SK-N-SH treated with all-trans-retinoic acid at 6 μM for 48 hours (cell line): ENCODE results near the gene FAM117B.

ENCODE experiments used
- ATAC-seq: fragments of 200-7000 bp; cut with Tn5 transposase; 3 replicates; pipeline ENCODE4 v1.9.1; 2020; ENCODE audit warnings: mild to moderate bottlenecking, moderate library complexity
- ARNTL ChIP-seq: fragments of 450-650 bp; formaldehyde crosslinking; IDR thresholded peaks from 2 replicates; pipeline ENCODE4 v1.5.0; 2020; ENCODE audit warnings: low read depth, mild to moderate bottlenecking, moderate library complexity, borderline replicate concordance
- CSDC2 ChIP-seq: fragments of 250-450 bp; sonication (Bioruptor Pico); IDR thresholded peaks from 2 replicates; pipeline ENCODE4 v1.5.0; 2020; ENCODE audit warnings: mild to moderate bottlenecking, moderate library complexity
- ESRRG ChIP-seq: fragments of 250-450 bp; sonication (Bioruptor Pico); IDR thresholded peaks from 2 replicates; pipeline ENCODE4 v1.6.1; 2021; ENCODE audit warnings: mild to moderate bottlenecking
- GLIS3 ChIP-seq: fragments of 250-450 bp; sonication (Bioruptor Pico); IDR thresholded peaks from 2 replicates; pipeline ENCODE4 v1.5.0; 2020; ENCODE audit warnings: mild to moderate bottlenecking, moderate library complexity
- ISL1 ChIP-seq: fragments of 250-450 bp; sonication (Bioruptor Pico); IDR thresholded peaks from 2 replicates; pipeline ENCODE4 v2.1.2; 2022; ENCODE audit warnings: mild to moderate bottlenecking, moderate library complexity
- OSR1 ChIP-seq: fragments of 250-450 bp; sonication (Bioruptor Pico); IDR thresholded peaks from 2 replicates; pipeline ENCODE4 v1.8.0; 2022; ENCODE audit warnings: moderate library complexity, mild to moderate bottlenecking, inconsistent platforms
- PATZ1 ChIP-seq: fragments of 250-450 bp; sonication (Bioruptor Pico); IDR thresholded peaks from 2 replicates; pipeline ENCODE4 v1.8.0; 2020; ENCODE audit warnings: mild to moderate bottlenecking, moderate library complexity, borderline replicate concordance
- POU6F1 ChIP-seq: fragments of 250-450 bp; sonication (Bioruptor Pico); IDR thresholded peaks from 2 replicates; pipeline ENCODE4 v1.8.0; 2021; ENCODE audit warnings: low read depth, mild to moderate bottlenecking, moderate library complexity, borderline replicate concordance
- PPARA ChIP-seq: fragments of 250-450 bp; sonication (Bioruptor Pico); IDR thresholded peaks from 2 replicates; pipeline ENCODE4 v1.5.0; 2020; ENCODE audit warnings: mild to moderate bottlenecking, borderline replicate concordance
- RARB ChIP-seq: fragments of 250-450 bp; sonication (Bioruptor Pico); IDR thresholded peaks from 2 replicates; pipeline ENCODE4 v1.8.0; 2021; ENCODE audit warnings: mild to moderate bottlenecking, moderate library complexity
- TCF4 ChIP-seq: fragments of 250-450 bp; sonication (Bioruptor Pico); IDR thresholded peaks from 2 replicates; pipeline ENCODE4 v1.8.0; 2021; ENCODE audit warnings: mild to moderate bottlenecking, moderate library complexity, borderline replicate concordance
- TOX ChIP-seq: fragments of 250-450 bp; sonication (Bioruptor Pico); IDR thresholded peaks from 2 replicates; pipeline ENCODE4 v1.8.0; 2021; ENCODE audit warnings: mild to moderate bottlenecking, moderate library complexity, borderline replicate concordance
- ZC3H10 ChIP-seq: fragments of 250-450 bp; sonication (Bioruptor Pico); IDR thresholded peaks from 2 replicates; pipeline ENCODE4 v1.5.1; 2021; ENCODE audit warnings: mild to moderate bottlenecking, moderate library complexity
- ZFP3 ChIP-seq: fragments of 250-450 bp; sonication (Bioruptor Pico); IDR thresholded peaks from 2 replicates; pipeline ENCODE4 v1.5.0; 2020; ENCODE audit warnings: mild to moderate bottlenecking, moderate library complexity
- ZFP30 ChIP-seq: fragments of 450-650 bp; formaldehyde crosslinking; IDR thresholded peaks from 2 replicates; pipeline ENCODE4 v1.5.0; 2022; ENCODE audit warnings: mild to moderate bottlenecking, moderate library complexity
- ZNF70 ChIP-seq: fragments of 450-650 bp; formaldehyde crosslinking; IDR thresholded peaks from 2 replicates; pipeline ENCODE4 v1.5.0; 2020; ENCODE audit warnings: mild to moderate bottlenecking, moderate library complexity
- ZNF8 ChIP-seq: fragments of 450-650 bp; formaldehyde crosslinking; IDR thresholded peaks from 2 replicates; pipeline ENCODE4 v1.5.0; 2020; ENCODE audit warnings: mild to moderate bottlenecking, moderate library complexity
- TF ChIP-seq, protein P1 (sequence below): fragments of 250-450 bp; sonication (Bioruptor Pico); IDR thresholded peaks from 2 replicates; pipeline ENCODE4 v1.5.1; 2021; ENCODE audit warnings: mild to moderate bottlenecking, moderate library complexity
- TF ChIP-seq, protein P2 (sequence below): fragments of 250-450 bp; sonication (Bioruptor Pico); IDR thresholded peaks from 2 replicates; pipeline ENCODE4 v1.5.0; 2020; ENCODE audit warnings: mild to moderate bottlenecking, moderate library complexity
- TF ChIP-seq, protein P3 (sequence below): fragments of 250-450 bp; sonication (Bioruptor Pico); IDR thresholded peaks from 2 replicates; pipeline ENCODE4 v1.5.1; 2020; ENCODE audit warnings: low read depth, mild to moderate bottlenecking, moderate library complexity

Gene FAM117B

DNA sequence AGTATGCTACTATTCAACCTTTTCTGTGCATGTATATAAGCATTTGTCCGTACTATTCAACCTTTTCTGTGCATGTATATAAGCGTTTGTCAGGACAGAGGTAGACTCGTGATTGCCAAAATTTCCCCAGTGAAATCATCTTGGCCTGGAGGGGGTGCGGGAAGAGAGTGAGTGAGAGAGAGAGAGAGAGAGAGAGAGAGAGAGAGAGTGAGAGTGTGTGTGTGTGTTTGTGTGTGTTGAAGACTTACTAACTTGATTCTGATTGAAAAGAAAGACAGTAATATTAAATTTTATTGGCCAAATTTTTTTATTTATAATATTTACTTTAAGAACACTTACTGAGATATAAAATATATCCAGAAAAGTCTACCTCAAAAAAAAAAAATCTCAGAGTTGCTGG is 19.1 kb downstream of the FAM117B start:
- no peak for ATAC-seq
- TF ChIP-seq ARNTL (CRISPR knock-in tag) (no peak), TOX (CRISPR knock-in tag) (no peak), ZFP3 (CRISPR knock-in tag) (no peak), ESRRG (CRISPR knock-in tag) (no peak), TCF4 (CRISPR knock-in tag) (no peak), ZNF8 (CRISPR knock-in tag) (no peak), PPARA (CRISPR knock-in tag) (no peak), RARB (CRISPR knock-in tag) (no peak), CSDC2 (CRISPR knock-in tag) (no peak), ZFP30 (CRISPR knock-in tag) (no peak), POU6F1 (no peak), ZNF70 (no peak)
- TF ChIP-seq, protein P1, sequence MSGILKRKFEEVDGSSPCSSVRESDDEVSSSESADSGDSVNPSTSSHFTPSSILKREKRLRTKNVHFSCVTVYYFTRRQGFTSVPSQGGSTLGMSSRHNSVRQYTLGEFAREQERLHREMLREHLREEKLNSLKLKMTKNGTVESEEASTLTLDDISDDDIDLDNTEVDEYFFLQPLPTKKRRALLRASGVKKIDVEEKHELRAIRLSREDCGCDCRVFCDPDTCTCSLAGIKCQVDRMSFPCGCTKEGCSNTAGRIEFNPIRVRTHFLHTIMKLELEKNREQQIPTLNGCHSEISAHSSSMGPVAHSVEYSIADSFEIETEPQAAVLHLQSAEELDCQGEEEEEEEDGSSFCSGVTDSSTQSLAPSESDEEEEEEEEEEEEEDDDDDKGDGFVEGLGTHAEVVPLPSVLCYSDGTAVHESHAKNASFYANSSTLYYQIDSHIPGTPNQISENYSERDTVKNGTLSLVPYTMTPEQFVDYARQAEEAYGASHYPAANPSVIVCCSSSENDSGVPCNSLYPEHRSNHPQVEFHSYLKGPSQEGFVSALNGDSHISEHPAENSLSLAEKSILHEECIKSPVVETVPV (CRISPR knock-in tag): no peak
- TF ChIP-seq, protein P2, sequence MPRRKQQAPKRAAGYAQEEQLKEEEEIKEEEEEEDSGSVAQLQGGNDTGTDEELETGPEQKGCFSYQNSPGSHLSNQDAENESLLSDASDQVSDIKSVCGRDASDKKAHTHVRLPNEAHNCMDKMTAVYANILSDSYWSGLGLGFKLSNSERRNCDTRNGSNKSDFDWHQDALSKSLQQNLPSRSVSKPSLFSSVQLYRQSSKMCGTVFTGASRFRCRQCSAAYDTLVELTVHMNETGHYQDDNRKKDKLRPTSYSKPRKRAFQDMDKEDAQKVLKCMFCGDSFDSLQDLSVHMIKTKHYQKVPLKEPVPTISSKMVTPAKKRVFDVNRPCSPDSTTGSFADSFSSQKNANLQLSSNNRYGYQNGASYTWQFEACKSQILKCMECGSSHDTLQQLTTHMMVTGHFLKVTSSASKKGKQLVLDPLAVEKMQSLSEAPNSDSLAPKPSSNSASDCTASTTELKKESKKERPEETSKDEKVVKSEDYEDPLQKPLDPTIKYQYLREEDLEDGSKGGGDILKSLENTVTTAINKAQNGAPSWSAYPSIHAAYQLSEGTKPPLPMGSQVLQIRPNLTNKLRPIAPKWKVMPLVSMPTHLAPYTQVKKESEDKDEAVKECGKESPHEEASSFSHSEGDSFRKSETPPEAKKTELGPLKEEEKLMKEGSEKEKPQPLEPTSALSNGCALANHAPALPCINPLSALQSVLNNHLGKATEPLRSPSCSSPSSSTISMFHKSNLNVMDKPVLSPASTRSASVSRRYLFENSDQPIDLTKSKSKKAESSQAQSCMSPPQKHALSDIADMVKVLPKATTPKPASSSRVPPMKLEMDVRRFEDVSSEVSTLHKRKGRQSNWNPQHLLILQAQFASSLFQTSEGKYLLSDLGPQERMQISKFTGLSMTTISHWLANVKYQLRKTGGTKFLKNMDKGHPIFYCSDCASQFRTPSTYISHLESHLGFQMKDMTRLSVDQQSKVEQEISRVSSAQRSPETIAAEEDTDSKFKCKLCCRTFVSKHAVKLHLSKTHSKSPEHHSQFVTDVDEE (CRISPR knock-in tag): no peak

DNA sequence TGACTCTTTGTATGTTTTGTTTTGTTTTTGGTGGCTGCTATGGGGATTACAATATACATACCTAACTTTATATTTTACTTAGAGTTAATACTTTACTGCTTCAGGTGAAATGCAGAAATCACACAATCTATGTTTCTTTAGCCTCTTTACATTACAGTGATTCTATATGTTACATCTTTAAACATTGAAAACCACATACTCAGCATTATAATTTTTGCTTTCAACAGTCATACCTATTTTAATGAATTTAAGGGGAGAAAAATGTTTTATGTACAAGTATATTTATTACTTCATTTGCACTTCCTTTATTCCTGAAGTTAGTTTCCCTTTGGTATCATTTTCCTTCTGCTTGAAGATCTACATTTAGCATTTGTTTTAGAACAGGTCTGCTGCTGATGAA is 23.1 kb downstream of the FAM117B start:
- no peak for ATAC-seq
- no peak for TF ChIP-seq RARB (CRISPR knock-in tag)
- no peak for TF ChIP-seq PATZ1 (CRISPR knock-in tag)
- TF ChIP-seq ESRRG (CRISPR knock-in tag): no peak
- TF ChIP-seq ZNF70: no peak
- TF ChIP-seq, protein P2 (CRISPR knock-in tag): no peak
- TF ChIP-seq, protein P3, sequence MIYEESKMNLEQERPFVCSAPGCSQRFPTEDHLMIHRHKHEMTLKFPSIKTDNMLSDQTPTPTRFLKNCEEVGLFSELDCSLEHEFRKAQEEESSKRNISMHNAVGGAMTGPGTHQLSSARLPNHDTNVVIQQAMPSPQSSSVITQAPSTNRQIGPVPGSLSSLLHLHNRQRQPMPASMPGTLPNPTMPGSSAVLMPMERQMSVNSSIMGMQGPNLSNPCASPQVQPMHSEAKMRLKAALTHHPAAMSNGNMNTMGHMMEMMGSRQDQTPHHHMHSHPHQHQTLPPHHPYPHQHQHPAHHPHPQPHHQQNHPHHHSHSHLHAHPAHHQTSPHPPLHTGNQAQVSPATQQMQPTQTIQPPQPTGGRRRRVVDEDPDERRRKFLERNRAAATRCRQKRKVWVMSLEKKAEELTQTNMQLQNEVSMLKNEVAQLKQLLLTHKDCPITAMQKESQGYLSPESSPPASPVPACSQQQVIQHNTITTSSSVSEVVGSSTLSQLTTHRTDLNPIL (CRISPR knock-in tag): no peak
- TF ChIP-seq TOX (CRISPR knock-in tag): no peak
- no peak for TF ChIP-seq ZFP3 (CRISPR knock-in tag)
- no peak for TF ChIP-seq OSR1 (CRISPR knock-in tag)
- TF ChIP-seq PPARA (CRISPR knock-in tag): no peak
- no peak for TF ChIP-seq ARNTL (CRISPR knock-in tag)
- TF ChIP-seq ISL1: no peak
- no peak for TF ChIP-seq GLIS3 (CRISPR knock-in tag)
- TF ChIP-seq ZC3H10 (CRISPR knock-in tag): no peak
- no peak for TF ChIP-seq TCF4 (CRISPR knock-in tag)
- TF ChIP-seq, all 23 proteins: peak for 0
